ENCODE measurements around the gene MRPL42.
"Not testable (repeated sequence)": the region's sequence is repeated elsewhere in the genome, so short reads cannot be mapped to it uniquely, and the experiment has no call there.

The MRPL42 gene

DNA sequence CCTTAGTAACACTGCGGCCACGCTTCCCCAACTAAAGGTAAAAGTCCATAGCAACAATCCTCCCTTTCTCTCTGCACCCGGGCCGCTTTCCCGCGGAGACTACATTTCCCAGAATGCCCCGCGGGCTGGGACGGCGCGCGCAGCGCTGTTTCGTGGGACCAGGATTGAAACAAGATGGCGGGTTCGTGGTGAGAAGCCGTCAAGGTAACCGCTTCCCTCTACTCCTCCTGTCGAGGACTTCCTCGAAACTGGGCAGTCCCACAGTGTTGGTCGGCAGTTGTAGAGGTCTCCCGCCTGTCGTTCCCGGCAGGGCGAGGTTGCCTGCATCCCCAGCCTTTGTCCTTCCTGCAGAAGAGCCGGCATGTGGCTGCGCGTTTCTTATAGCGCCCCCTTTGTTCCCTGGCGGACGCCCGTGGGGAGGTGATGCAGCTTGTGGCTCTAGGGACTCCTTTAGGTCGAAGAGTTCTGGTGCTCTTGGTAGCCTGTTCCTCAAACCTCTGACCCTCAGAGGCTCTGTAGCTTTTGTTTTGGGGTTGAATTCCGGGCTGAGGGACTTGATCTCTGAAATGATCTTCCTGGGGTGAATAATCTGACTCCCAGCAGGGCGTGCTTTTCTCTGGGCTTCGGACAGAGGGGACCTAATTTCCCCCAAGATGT, at the start of gene MRPL42:
TSS of gene MRPL42 (plus strand) at position 164 of the 657 bp plus-strand sequence. CDS start 1,772 bp downstream, outside the sequence.
- Mint-ChIP-seq H3K9me3 (no peaks in the 10 kb centered on the region), H3K27me3 (no peaks in the 10 kb centered on the region)
- intact Hi-C loops (cut with micrococcal nuclease): loop anchor here (2.0 kb wide), 1 partner anchor 25 kb away; no protein-coding TSS in a partner anchor

DNA sequence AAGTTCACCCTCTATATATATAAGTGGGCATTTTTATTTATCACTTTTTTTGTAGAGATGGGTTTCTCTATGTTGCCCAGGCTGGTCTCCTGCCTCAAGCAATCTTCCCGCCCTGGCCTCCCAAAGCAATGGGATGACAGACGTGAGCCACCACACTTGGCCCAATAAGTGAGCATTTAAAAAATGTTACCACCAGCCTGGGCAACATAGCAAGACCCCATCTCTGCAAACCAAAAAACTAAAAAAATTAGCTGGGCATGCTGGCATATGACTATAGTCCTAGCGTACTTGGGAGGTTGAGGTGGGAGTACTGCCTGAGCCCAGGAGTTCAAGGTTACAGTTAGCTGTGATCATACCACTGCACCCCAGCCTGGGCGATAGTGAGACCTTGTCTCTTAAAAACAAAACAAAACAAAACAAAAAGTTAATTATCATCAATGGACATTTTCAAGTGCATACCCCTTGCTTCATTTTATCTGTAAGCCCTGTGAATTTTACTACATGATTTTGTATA, 49.3 kb upstream of the MRPL42 start:
- no peak overlapping the region for H3K27ac Mint-ChIP-seq
- intact Hi-C loops (cut with micrococcal nuclease): loop anchor here (2.0 to 10.0 kb wide), 2 partner anchors 431 to 633 kb away; no protein-coding TSS in a partner anchor
- H3K36me3 Mint-ChIP-seq (ENCODE audit: low read depth): peaks cover 6% of the 10 kb centered on the region
- peaks cover 45% of the 10 kb centered on the region for H3K4me1 Mint-ChIP-seq (ENCODE audit: low read depth)
- H3K9me3 Mint-ChIP-seq: no peaks in the 10 kb centered on the region
- H3K4me3 Mint-ChIP-seq: no peak overlapping the region
- H3K27me3 Mint-ChIP-seq: no peaks in the 10 kb centered on the region

More for the DNA sequence above, at the start of gene MRPL42:
- peak within 1 kb of the TSS; percentile 81 for H3K4me3 Mint-ChIP-seq
- H3K36me3 Mint-ChIP-seq (ENCODE audit: low read depth): peaks cover 19% of the 10 kb centered on the region
- peak within 1 kb of the TSS; percentile 89 for H3K27ac Mint-ChIP-seq
- H3K4me1 Mint-ChIP-seq (ENCODE audit: low read depth): peaks cover 19% of the 10 kb centered on the region

DNA sequence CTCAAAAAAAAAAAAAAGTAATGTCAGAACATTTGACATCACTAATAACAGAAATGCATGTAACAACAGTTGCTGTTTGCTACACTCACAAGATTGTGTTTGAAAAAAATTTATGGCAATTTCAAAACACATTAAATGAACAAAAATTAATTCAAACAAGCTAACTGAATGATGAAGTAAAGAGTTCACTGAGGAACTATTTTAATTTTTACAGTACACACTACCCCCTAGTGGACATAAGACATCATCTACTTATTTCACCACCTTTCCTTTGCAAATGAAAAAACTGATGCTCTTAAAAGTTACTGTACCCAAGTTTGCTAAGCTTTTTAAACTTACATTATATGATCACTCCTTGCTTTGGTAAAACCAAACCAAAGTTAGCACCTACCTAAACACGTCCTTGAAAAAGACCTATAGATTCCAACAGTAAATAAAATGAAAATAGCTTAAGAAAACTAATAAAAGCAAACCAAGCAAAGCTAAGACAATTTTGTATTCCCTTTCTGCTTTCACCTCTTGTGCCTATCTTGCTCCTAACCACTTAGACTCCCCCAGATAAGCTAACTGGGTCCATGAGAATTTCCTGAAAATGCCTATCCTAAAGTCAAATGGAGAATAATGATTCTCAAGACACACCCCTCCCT, 47.8 kb upstream of the MRPL42 start:
- no peak overlapping the region for H3K27ac Mint-ChIP-seq
- peaks cover 44% of the 10 kb centered on the region for H3K4me1 Mint-ChIP-seq (ENCODE audit: low read depth)
- H3K36me3 Mint-ChIP-seq (ENCODE audit: low read depth): peaks cover 2% of the 10 kb centered on the region
- H3K4me3 Mint-ChIP-seq: no peak overlapping the region
- intact Hi-C loops (cut with micrococcal nuclease): loop anchor here (2.0 to 10.0 kb wide), 2 partner anchors 433 to 635 kb away; no protein-coding TSS in a partner anchor
- H3K9me3 Mint-ChIP-seq: no peaks in the 10 kb centered on the region
- no peaks in the 10 kb centered on the region for H3K27me3 Mint-ChIP-seq

DNA sequence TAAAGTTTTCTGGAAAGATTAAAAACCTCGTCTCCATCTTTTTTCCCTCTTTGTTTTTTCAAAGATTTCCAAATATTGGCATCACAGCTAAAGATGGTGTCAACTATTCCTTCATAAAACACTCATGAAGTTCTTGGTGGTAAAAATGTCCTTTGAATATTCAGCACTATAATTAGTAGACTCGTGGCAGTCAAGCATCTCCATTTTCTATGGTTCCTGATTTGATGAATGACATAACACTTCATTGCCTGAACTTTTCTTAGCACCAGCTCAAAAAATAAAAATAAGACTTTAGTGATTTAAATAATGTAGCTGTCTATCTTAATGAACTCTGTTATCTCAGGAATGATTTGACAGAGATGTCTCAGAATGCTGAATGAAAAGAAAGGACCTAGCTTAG, 45.3 kb upstream of the MRPL42 start:
- H3K27ac Mint-ChIP-seq: no peak overlapping the region
- intact Hi-C loops (cut with micrococcal nuclease): no loop called here
- no peaks in the 10 kb centered on the region for H3K9me3 Mint-ChIP-seq
- no peaks in the 10 kb centered on the region for H3K36me3 Mint-ChIP-seq (ENCODE audit: low read depth)
- H3K4me1 Mint-ChIP-seq (ENCODE audit: low read depth): peaks cover 47% of the 10 kb centered on the region
- H3K27me3 Mint-ChIP-seq: no peaks in the 10 kb centered on the region
- H3K4me3 Mint-ChIP-seq: no peak overlapping the region

DNA sequence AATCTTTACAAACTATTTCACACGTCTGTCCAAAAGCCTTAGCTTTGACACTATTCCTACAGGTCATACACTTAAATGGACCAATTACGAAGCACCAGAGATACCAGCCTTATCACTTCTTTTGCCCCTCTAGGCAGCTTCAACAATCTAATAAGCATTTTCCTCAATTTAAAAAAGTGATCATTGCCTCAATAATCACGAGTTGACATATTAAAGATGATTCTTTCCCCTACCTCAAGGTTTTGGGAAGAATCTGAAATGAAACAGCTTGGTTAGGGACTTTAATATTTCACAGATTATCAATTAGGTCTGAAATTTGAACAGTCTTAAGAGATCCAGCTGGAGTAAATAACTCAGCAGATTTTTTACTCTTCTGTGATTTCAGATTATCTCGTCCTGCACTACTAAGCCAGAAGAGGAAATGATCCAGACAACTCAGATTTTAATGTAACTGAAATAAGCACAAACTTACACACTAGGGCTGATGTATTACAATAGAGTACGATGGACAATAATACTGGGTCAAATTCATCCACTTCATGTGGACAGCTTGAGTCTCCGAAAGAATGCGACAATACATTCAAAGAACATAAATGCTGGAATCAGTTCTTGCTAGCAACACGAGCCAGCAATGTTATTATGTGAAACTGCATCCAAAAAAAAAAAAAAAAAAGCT, 41.4 kb upstream of the MRPL42 start:
- H3K27ac Mint-ChIP-seq: peak overlapping the region; percentile 37
- H3K9me3 Mint-ChIP-seq: no peaks in the 10 kb centered on the region
- peaks cover 65% of the 10 kb centered on the region for H3K4me1 Mint-ChIP-seq (ENCODE audit: low read depth)
- H3K4me3 Mint-ChIP-seq: no peak overlapping the region
- H3K36me3 Mint-ChIP-seq (ENCODE audit: low read depth): no peaks in the 10 kb centered on the region
- no peaks in the 10 kb centered on the region for H3K27me3 Mint-ChIP-seq
- intact Hi-C loops (cut with micrococcal nuclease): no loop called here

DNA sequence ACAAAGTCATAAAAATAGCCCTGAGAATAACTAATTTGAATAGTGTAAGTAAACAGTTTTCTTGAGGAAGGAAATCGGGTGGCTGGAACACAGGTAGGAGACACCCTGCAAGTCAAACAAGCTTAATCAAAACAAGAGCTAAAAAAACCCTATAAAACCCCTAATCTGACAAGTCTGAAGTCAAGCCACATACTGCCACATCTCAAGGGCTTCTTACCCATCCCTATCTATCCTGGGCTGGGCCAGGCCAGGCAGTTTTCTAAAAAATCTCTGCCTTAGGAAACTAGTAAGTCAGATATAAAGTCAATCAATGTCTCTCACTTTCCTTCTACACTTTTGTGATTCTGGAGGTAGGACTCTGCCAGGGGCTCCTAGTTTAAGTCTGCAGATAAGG, 40.9 kb upstream of the MRPL42 start:
- no peaks in the 10 kb centered on the region for H3K27me3 Mint-ChIP-seq
- peaks cover 65% of the 10 kb centered on the region for H3K4me1 Mint-ChIP-seq (ENCODE audit: low read depth)
- no peak overlapping the region for H3K4me3 Mint-ChIP-seq
- H3K36me3 Mint-ChIP-seq (ENCODE audit: low read depth): no peaks in the 10 kb centered on the region
- intact Hi-C loops (cut with micrococcal nuclease): no loop called here
- peak overlapping the region; percentile 37 for H3K27ac Mint-ChIP-seq
- no peaks in the 10 kb centered on the region for H3K9me3 Mint-ChIP-seq

DNA sequence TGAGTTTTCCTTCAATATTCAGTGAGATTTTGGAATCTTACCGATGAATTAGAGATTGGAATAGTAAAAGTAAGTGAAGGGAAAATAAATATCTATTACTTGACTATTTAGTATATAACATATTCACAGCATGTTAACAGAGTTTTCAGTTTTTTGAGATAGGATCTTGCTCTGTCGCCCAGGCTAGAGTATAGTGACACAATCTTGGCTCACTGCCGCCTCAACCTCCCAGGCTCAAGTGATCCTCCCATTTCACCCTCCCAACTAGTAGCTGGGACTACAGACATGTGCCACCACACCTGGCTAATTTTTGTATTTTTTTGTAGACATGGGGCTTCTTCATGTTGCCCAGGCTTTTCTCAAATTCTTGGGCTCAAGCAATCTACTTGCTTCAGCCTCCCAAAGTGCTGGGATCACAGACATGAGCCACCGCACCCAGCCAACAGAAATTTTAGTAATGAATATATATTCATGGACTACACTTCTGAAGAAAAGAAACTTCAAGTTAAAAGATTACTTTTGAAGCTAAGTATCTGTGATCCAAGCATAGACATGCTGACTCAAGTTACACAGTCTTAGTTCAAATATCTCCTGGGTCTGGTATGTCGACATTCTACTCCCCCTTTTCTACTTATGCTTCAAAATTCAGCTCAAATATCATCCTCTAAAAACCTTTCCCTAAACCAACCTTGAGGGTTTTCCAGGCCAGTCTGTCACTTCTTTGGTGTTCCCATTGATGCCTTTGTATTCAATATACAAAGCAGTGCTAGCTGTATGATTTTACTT, 39.3 kb upstream of the MRPL42 start:
- peaks cover 68% of the 10 kb centered on the region for H3K4me1 Mint-ChIP-seq (ENCODE audit: low read depth)
- H3K9me3 Mint-ChIP-seq: no peaks in the 10 kb centered on the region
- H3K4me3 Mint-ChIP-seq: no peak overlapping the region
- intact Hi-C loops (cut with micrococcal nuclease): no loop called here
- no peak overlapping the region for H3K27ac Mint-ChIP-seq
- no peaks in the 10 kb centered on the region for H3K36me3 Mint-ChIP-seq (ENCODE audit: low read depth)
- no peaks in the 10 kb centered on the region for H3K27me3 Mint-ChIP-seq

DNA sequence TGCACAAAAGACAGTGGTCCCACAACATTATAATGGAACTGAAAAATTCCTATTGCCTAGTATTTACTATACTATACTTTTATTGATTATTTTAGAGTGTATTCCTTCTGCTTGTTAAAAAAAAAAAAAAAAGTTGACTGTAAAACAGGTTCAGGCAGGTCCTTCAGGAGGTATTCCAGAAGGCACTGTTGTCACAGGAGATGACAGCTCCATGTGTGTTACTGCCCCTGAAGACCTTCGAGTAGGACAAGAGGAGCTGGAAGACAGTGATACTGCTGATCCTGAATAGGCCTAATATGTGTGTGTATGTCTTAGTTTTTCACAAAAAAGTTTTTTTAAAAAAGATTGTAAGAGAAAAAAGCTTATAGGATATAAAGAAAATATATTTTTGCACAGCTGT, 37.9 kb upstream of the MRPL42 start:
- H3K9me3 Mint-ChIP-seq: no peaks in the 10 kb centered on the region
- no peak overlapping the region for H3K4me3 Mint-ChIP-seq

DNA sequence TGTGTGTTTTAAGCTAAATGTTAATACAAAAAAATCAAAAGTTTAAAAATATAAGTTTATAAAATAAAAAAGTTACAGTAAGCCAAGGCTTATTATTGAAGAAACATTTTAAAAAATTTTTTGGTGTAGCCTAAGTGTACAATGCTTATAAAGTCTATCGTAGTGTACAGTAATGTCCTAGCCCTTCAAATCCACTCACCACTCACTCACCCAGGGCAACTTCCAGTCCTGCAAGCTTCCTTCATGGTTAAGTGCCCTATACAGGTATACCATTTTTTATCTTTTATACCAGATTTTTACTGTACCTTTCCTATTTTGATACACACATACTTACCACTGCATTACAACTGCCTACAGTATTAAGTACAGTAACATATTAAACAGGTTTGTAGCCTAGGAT, 37.5 kb upstream of the MRPL42 start:
- H3K27ac Mint-ChIP-seq: no peak overlapping the region
- no peaks in the 10 kb centered on the region for H3K9me3 Mint-ChIP-seq
- intact Hi-C loops (cut with micrococcal nuclease): no loop called here
- H3K4me1 Mint-ChIP-seq (ENCODE audit: low read depth): peaks cover 63% of the 10 kb centered on the region
- no peak overlapping the region for H3K4me3 Mint-ChIP-seq
- H3K36me3 Mint-ChIP-seq (ENCODE audit: low read depth): no peaks in the 10 kb centered on the region
- H3K27me3 Mint-ChIP-seq: no peaks in the 10 kb centered on the region

More for the DNA sequence above, 37.9 kb upstream of the MRPL42 start:
- Mint-ChIP-seq H3K27me3 (no peaks in the 10 kb centered on the region), H3K36me3 (ENCODE audit: low read depth) (no peaks in the 10 kb centered on the region), H3K27ac (no peak overlapping the region), H3K4me1 (ENCODE audit: low read depth) (peaks cover 65% of the 10 kb centered on the region)
- intact Hi-C loops (cut with micrococcal nuclease): no loop called here

DNA sequence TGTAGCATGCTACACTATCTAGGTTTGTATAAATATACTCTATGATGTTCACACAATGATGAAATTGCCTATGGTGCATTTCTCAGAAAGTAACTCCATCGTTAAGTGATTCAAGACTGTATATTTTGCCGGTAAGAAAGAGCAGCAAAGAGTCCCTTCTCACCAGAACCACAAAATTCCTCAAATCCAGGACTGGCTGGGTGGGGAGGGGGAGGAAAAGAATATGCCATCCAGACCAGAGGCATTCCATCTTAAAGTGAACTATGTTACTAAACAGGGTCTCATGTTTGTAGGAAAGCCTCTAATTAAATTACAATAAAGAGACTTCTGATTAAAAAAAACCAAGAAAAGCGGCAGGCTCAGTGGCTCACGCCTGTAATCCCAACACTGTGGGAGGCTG, 37.0 kb upstream of the MRPL42 start:
- intact Hi-C loops (cut with micrococcal nuclease): no loop called here
- H3K27me3 Mint-ChIP-seq: no peaks in the 10 kb centered on the region

DNA sequence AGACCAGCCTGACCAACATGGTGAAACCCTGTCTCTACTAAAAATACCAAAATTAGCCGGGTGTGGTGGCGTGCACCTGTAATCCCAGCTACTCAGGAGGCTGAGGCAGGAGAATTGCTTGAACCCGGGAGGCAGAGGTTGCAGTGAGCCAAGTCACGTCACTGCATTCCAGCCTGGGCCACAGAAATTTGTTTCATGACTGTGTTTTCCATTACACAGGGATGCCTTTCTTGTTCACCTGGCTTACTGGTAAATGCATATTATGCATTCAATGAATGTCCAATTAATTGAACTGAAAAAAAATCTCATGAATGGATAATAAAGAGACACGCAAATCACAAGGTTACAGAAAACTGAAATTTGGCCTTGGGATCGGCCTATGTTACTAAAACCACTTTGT, 35.3 kb upstream of the MRPL42 start:
- intact Hi-C loops (cut with micrococcal nuclease); H3K9me3 Mint-ChIP-seq; H3K36me3 Mint-ChIP-seq (ENCODE audit: low read depth); H3K4me3 Mint-ChIP-seq; H3K27me3 Mint-ChIP-seq; H3K27ac Mint-ChIP-seq: not testable (repeated sequence)
- H3K4me1 Mint-ChIP-seq (ENCODE audit: low read depth): peaks cover 60% of the 10 kb centered on the region

More for the DNA sequence above, 37.0 kb upstream of the MRPL42 start:
- no peaks in the 10 kb centered on the region for H3K9me3 Mint-ChIP-seq
- H3K4me1 Mint-ChIP-seq (ENCODE audit: low read depth): peaks cover 63% of the 10 kb centered on the region
- H3K27ac Mint-ChIP-seq: no peak overlapping the region
- no peaks in the 10 kb centered on the region for H3K36me3 Mint-ChIP-seq (ENCODE audit: low read depth)
- H3K4me3 Mint-ChIP-seq: no peak overlapping the region

DNA sequence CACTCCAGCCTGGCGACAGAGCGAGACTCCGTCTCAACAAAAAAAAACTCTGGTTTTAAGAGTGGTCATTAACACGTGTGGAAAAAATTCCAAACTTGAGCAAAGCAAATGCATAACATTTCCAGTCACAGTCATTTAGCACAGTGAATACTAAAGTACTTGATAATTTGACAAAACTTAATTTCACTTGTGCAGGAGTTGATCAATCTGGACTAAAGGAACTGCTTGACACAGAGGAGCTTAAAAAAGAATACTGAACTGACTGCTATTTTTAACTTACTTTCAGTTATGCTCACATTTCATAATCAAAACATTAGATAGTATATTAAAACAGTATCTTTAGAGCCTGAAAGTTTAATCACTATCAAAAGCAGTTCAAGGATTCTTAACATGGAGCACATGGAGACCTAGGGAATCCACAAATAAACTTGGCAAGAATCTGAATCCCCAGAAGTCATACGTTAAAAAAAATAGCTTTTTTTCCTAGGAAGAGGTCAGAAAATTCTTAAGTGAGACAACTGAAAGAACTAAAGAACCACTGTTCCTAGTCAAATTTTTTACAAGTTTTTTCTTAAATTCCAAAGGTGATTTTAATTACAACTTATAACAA, 33.0 kb upstream of the MRPL42 start:
- peaks cover 60% of the 10 kb centered on the region for H3K4me1 Mint-ChIP-seq (ENCODE audit: low read depth)
- peaks cover 10% of the 10 kb centered on the region for H3K36me3 Mint-ChIP-seq (ENCODE audit: low read depth)
- no peaks in the 10 kb centered on the region for H3K9me3 Mint-ChIP-seq
- intact Hi-C loops (cut with micrococcal nuclease): no loop called here
- peak overlapping the region; percentile 20 for H3K27ac Mint-ChIP-seq
- no peaks in the 10 kb centered on the region for H3K27me3 Mint-ChIP-seq
- peak overlapping the region; percentile 13 for H3K4me3 Mint-ChIP-seq

All from dendritic cell treated with granulocyte-macrophage colony-stimulating factor and Interleukin-4, amounts not matched to agents 40 ng/mL and 50 ng/mL, for 4 days (primary cell).